BJ (cell line): ENCODE data around the gene MAPKAP1. TPM values are rescaled to one million over a fixed set of nuclear protein-coding genes. Genes with fewer than 3 reads are reported as not detected.
"Not testable (repeated sequence)": the region's sequence is repeated elsewhere in the genome, so short reads cannot be mapped to it uniquely, and the experiment has no call there.

ENCODE experiments used
- CTCF ChIA-PET: fragments of 350-600 bp; formaldehyde crosslinking; extraction: SDS; loops from one replicate; lab custom pipeline; 2021; ENCODE audit warnings: antibody characterized with exemption, inconsistent platforms; lab: Yijun Ruan, JAX
- POLR2A ChIA-PET: fragments of 300-600 bp; sonication (Branson Sonifier 250); formaldehyde crosslinking; extraction: SDS; loops from one replicate; lab custom pipeline; 2021; ENCODE audit warnings: antibody characterized with exemption; lab: Charles Lee
- DNase-seq: peaks from one replicate; pipeline ENCODE4 v3.0.0-alpha.2; 2011; ENCODE audit warnings: low read depth
- H3K27me3 ChIP-seq: 2 replicates; pipeline ENCODE4 v1.6.0; 2011; ENCODE audit warnings: low read length; ENCODE audit not compliant: control insufficient read depth, insufficient read depth
- H3K36me3 ChIP-seq: 2 replicates; pipeline ENCODE4 v1.5.1; 2011; ENCODE audit warnings: low read length; ENCODE audit not compliant: control insufficient read depth, insufficient read depth
- H3K4me3 ChIP-seq: 2 replicates; pipeline ENCODE4 v1.5.1; 2011; ENCODE audit warnings: low read depth, mild to moderate bottlenecking, control low read depth, low read length
- CTCF ChIP-seq: IDR thresholded peaks from 2 replicates; pipeline ENCODE4 v1.5.1; 2011; ENCODE audit warnings: low read depth, mild to moderate bottlenecking, control low read depth, inconsistent platforms, low read length, moderate library complexity; ENCODE audit not compliant: insufficient read depth
- polyA plus RNA-seq: library from polyadenylated mRNA; depleted of rRNA; stranded (reverse); fragments of >200 nt; gene quantifications from 2 replicates; pipeline ENCODE4 v1.2.3, GENCODE V29; 2011

Gene MAPKAP1
- polyA plus RNA-seq, 1 experiment = 113 TPM

GRCh38 chr9:125404733-125405132 lies 302.3 kb downstream of the MAPKAP1 start:
- Histone ChIP-seq H3K36me3 (no peaks in the 10 kb centered on the region), H3K4me3 (no peak overlapping the region), H3K27me3 (no peaks in the 10 kb centered on the region; the same call in 1 of the 2 replicates)
- no peak for DNase-seq
- CTCF ChIA-PET = no interaction called here
- no peak for TF ChIP-seq CTCF
- POLR2A ChIA-PET = no interaction called here

GRCh38 chr9:125400725-125401716 lies 306.0 kb downstream of the MAPKAP1 start:
- Histone ChIP-seq H3K4me3 (no peak overlapping the region), H3K36me3 (no peaks in the 10 kb centered on the region), H3K27me3 (no peaks in the 10 kb centered on the region; the same call in 1 of the 2 replicates)
- DNase-seq = no peak
- no peak for TF ChIP-seq CTCF
- ChIA-PET POLR2A (no interaction called here), CTCF (interaction anchor here (0.6 to 0.9 kb wide), 3 partner anchors 10 to 439 kb away, joined by 3 read pairs; no protein-coding TSS in a partner anchor)

GRCh38 chr9:125400232-125400631 lies 306.8 kb downstream of the MAPKAP1 start:
- CTCF ChIA-PET, H3K4me3 ChIP-seq, H3K36me3 ChIP-seq, POLR2A ChIA-PET, DNase-seq, H3K27me3 ChIP-seq: not testable (repeated sequence)

GRCh38 chr9:125399666-125400065 lies 307.3 kb downstream of the MAPKAP1 start:
- CTCF ChIA-PET = interaction anchor here (0.8 kb wide), 1 partner anchor 9 kb away, joined by 3 read pairs; no protein-coding TSS in a partner anchor
- POLR2A ChIA-PET = no interaction called here
- no peaks in the 10 kb centered on the region for H3K36me3 ChIP-seq
- no peak for DNase-seq
- no peaks in the 10 kb centered on the region; the same call in 1 of the 2 replicates for H3K27me3 ChIP-seq
- no peak for TF ChIP-seq CTCF
- no peak overlapping the region for H3K4me3 ChIP-seq

- no peaks in the 10 kb centered on the region; the same call in 1 of the 2 replicates for H3K27me3 ChIP-seq
- no peak for DNase-seq
- H3K36me3 ChIP-seq = no peaks in the 10 kb centered on the region
- no peak overlapping the region for H3K4me3 ChIP-seq
- TF ChIP-seq CTCF = no peak
- CTCF ChIA-PET = interaction anchor here (0.8 kb wide), 1 partner anchor 9 kb away, joined by 3 read pairs; no protein-coding TSS in a partner anchor
- POLR2A ChIA-PET = no interaction called here
These were observed 307.8 kb downstream of the MAPKAP1 start for GRCh38 chr9:125399165-125399564.
